ENCODE measurements around the gene NDUFS2. TPM values are rescaled to one million over a fixed set of nuclear protein-coding genes. Genes with fewer than 3 reads are reported as not detected.

NDUFS2 gene
- total and polyA plus RNA-seq, 11 donors: 157 to 460 (median 289) TPM

DNA sequence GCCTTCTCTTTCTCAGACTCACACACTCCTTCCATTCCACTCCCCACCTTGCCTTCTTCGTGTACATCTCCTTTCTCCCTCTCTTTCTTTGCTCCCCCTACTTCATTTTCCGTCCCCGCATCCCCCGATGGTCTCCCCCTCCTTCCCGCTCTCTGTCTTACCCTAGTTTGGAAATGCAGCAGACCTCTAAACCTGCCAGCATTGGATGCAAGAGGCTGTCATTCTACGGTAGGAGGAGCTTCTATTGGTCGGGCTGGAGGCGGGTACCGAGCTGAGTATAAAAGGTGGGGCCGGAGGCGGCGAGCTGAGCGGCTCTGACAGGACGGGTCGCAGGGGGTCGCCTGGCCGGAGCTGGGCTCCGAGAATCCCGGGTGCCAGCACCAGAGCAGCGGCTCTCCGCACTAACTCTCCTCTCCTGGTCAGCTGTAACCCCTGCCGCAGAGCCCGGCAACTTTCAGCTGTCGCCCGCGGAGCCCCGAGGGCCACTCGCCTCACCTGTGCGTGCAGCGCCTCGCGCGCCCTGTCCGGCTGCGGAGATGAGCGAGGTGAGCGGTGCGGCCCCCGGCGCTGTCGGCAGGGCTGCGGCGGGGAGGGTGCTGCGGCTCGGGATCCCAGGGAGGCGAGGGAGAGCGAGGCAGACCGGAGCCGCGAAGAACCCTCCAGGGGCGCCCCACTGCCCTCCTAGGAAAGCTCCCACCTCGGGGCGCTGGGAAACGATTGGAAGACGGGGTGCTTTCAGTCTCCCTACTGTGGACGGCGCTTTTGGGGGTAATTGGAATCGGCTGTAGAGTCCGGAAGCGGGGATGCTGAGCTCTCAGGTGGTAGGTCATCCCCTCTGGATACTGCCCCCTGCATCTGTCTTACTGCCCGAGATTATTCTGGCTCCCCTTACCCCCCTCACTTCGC, 56.5 kb downstream of the NDUFS2 start, which contains the start of gene PCP4L1:
PCP4L1 (plus strand) TSS at position 307 of the 906 bp plus-strand sequence; CDS start at position 537, 230 bp downstream.
- peaks cover 0 to 9% (median 6%) of the 10 kb centered on the region in 12 donors for H3K4me1 ChIP-seq
- 3 to 4% (median 3%) methylated on average over 42 to 62 of the region's 62 CpGs for WGBS, 4 donors
- peak; percentile 35 to 63 (median 48) for DNase-seq
- H3K9me3 ChIP-seq: peaks cover 0 to 17% (median 10%) of the 10 kb centered on the region in 12 donors
- H3K27ac ChIP-seq: no peak within 1 kb of the TSS
- peak within 1 kb of the TSS; percentile 13 to 57 (median 46) for H3K4me3 ChIP-seq
- intact Hi-C loops (cut with DNase I): no loop called here
- H3K36me3 ChIP-seq: no peaks in the 10 kb centered on the region
- H3K27me3 ChIP-seq: peaks cover 13 to 44% (median 33%) of the 10 kb centered on the region in 9 donors
- ATAC-seq: peak; percentile 69 to 86 (median 77)
- TF ChIP-seq, protein P1, sequence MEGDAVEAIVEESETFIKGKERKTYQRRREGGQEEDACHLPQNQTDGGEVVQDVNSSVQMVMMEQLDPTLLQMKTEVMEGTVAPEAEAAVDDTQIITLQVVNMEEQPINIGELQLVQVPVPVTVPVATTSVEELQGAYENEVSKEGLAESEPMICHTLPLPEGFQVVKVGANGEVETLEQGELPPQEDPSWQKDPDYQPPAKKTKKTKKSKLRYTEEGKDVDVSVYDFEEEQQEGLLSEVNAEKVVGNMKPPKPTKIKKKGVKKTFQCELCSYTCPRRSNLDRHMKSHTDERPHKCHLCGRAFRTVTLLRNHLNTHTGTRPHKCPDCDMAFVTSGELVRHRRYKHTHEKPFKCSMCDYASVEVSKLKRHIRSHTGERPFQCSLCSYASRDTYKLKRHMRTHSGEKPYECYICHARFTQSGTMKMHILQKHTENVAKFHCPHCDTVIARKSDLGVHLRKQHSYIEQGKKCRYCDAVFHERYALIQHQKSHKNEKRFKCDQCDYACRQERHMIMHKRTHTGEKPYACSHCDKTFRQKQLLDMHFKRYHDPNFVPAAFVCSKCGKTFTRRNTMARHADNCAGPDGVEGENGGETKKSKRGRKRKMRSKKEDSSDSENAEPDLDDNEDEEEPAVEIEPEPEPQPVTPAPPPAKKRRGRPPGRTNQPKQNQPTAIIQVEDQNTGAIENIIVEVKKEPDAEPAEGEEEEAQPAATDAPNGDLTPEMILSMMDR (IDR thresholded peaks at IDR 0.05): no peak
- TF ChIP-seq POLR2A (IDR thresholded peaks at IDR 0.05): no peak

DNA sequence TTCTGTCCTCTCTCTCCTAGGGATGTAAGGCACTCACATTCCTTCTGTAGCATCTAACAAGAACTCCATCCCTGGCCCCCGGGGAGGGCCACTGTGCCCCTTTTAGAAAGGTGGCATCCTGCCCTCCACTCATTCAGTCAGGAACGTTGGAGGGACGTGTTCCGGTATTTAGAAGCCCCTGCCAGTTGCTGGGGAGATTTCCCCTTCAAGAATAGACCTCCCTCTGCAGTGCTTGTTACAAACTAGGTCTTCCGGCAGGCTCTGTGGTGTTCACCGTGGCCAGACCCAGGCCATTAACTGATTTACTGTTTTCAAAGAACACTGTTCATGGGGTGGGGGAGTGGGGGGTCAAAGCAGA, 57.2 kb downstream of the NDUFS2 start:
- no peak overlapping the region for H3K27ac ChIP-seq
- intact Hi-C loops (cut with DNase I): no loop called here
- peaks cover 13 to 44% (median 33%) of the 10 kb centered on the region in 9 donors for H3K27me3 ChIP-seq
- peak overlapping the region in 5 of 12 donors; percentile 45 to 57 (median 48) for H3K4me3 ChIP-seq
- peaks cover 0 to 9% (median 6%) of the 10 kb centered on the region in 12 donors for H3K4me1 ChIP-seq
- DNase-seq (no peak), ATAC-seq (no peak)
- H3K36me3 ChIP-seq: no peaks in the 10 kb centered on the region
- TF ChIP-seq, protein P1 (IDR thresholded peaks at IDR 0.05): no peak
- TF ChIP-seq POLR2A (IDR thresholded peaks at IDR 0.05): no peak
- H3K9me3 ChIP-seq: peaks cover 0 to 17% (median 10%) of the 10 kb centered on the region in 12 donors
- 42 to 55% (median 47%) methylated on average over 4 to 6 of the region's 6 CpGs for WGBS, 4 donors

DNA sequence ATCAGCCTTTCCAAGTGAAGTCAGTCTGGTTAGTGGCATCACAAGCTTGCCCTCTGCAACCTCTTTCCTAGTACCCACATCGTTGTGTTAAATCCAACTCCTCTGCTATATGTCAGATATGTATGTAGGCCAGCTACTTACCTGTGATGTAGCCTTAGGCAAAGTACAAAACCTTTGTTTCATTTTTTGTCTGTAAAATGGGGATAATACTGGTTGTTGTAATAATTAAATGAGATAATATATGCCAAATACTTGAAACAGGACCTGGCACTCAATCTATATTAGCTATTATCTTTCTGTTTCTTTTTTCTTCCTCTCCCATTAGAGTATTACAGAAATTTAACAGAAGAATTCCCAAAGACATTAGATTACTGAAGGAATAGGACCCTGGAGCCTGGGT, 57.6 kb downstream of the NDUFS2 start:
- no peak for ATAC-seq
- H3K27me3 ChIP-seq: peaks cover 13 to 44% (median 33%) of the 10 kb centered on the region in 9 donors

More for the DNA sequence above, 57.6 kb downstream of the NDUFS2 start:
- peaks cover 0 to 17% (median 10%) of the 10 kb centered on the region in 12 donors for H3K9me3 ChIP-seq
- no peak for DNase-seq
- 80 to 92% (median 83%) methylated on average over 1 of the region's 1 CpG for WGBS, 4 donors
- H3K27ac ChIP-seq: no peak overlapping the region
- no peak overlapping the region for H3K4me3 ChIP-seq
- H3K4me1 ChIP-seq: peaks cover 0 to 9% (median 6%) of the 10 kb centered on the region in 12 donors
- TF ChIP-seq POLR2A (IDR thresholded peaks at IDR 0.05): no peak
- TF ChIP-seq, protein P1 (IDR thresholded peaks at IDR 0.05): no peak
- intact Hi-C loops (cut with DNase I): no loop called here
- H3K36me3 ChIP-seq: no peaks in the 10 kb centered on the region
